GM19324 (cell line): ENCODE measurements around the gene CLOCK.

Source experiments
- ATAC-seq: cut with Tn5 transposase; IDR thresholded peaks from one replicate; pipeline ENCODE4 v1.9.1; 2021; ENCODE audit warnings: mild to moderate bottlenecking, moderate library complexity; ENCODE audit not compliant: unreplicated experiment, low FRiP score

The CLOCK gene

DNA sequence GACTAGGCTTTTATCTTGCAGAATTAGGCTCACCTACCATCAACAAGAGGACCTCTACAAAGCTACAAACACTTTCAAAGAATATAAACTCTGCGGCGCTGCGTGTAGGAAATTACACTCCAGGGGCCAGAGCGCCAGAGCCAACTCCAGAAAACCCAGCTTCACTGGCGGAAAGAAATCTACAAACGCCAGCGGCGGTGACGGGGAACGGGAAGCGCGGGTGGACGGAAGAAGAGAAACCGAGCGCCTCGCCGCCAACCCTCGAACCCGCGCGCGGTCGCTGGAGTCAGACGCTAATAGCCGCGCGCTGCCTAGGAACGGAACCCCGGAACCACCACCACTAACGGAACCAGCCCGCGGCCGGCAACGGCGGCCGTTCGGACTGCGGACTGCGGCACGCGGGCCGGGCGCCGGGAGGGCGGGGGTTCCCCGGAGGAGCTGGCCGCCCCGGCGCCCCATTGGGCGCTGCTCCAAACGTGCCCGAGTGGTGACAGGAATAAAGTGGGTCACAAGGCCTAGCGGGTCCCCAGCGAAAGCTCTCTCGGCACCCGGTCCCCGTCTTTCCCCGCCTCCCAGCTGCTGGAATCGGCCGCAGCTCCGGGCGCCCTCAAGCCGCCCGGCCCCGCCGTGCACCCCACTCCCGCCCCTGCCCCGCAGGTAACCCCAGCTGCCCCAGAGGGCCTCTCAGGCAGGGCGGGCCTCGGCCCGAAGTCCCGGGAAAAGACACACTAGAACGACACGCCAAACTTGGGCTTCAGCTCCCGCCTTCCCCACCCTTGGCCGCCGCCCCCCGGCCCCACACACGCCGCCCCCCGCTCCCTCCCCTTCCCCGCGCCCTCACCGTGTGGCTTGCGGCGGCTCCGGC, 836 bp downstream of the CLOCK start:
- peak; percentile 54 for ATAC-seq

DNA sequence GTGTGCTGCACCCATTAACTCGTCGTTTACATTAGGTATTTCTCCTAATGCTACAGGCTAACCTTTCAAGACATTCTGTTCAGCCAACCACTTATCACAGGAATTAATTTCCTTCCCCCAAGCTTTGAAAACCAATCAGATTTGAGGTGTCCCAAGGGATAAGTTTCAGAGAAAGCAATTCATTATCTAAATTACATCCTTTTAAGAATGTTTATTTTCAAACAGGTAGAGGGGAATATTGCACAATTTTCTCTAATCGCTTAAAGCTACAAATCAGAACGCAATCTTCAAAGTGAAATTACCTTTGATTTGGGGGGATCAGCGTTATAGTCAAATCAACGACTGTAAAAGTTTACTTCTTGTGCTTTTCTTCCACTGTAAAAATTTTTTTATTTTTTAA, 1.6 kb downstream of the CLOCK start:
- ATAC-seq, result no peak

DNA sequence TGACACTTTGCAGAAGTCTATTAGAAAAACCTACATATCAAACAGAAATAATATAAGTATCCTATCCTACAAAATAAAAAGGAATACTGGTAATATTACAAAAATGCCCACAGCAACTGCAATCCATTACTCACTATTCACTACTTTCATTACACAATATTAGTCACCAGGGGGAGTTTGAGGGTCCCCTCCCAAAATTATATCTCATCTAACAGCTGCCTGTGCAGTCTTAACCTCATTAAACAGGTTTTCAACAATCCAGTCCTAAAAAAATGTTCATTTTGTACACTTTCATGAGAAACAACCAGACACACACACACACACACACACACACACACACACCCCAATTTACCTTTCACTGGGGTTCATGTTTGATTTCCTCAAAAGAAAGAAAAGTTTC, 2.9 kb downstream of the CLOCK start:
- no peak for ATAC-seq

DNA sequence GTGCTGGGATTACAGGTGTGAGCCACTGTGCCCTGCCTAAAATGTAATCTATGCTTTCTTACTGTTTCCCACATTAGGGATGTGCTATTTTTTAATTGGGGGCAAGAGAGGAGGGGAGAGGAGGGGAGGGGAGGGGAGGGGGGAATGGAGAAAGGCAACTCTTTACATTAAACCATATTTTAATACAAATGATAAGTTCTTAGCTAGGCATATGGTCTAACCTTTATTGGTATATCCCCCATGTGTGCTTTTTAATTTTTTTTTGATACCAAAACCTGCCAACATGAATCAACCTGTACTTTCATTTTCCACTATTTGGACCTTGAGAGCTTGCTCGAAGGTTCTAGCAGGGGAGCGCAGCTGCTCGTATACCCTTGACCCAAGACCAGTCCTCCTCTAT, 6.4 kb downstream of the CLOCK start:
- no peak for ATAC-seq

DNA sequence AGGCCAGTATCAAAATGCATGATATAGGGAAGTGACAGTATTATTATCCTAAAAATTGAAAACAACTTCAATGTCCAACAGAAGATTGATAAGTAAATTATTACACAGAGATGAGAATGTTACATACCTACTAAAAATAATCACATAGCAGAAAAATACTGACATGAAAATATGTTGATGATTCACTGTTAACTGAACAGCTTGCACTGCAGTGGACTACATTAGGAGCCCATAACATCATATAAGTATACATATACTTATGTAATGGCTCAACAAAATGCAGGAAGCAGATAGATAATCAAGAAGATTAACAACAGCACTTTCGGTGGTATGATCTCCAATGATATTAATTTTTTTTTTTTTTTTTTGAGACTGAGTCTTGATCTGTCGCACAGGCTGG, 7.1 kb downstream of the CLOCK start:
- ATAC-seq, result no peak

DNA sequence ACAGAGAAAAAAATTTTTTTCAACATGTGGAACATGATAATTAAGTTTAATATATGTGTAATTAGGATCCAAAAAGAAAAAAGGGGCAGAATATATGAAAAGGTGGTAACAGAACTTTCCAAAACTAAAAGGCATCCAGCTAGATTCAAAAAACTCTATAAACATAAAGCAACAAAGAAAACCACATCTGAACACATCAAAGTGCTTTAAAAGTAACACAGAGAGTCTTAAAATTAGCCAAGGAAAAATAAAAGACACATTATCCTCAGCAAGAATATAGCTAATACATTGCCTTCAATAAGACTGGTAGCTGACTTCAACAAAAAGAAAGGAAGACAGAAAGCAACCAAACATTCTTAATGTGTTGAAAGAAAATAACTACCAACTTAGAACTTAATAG, 8.2 kb downstream of the CLOCK start:
- ATAC-seq, result no peak

DNA sequence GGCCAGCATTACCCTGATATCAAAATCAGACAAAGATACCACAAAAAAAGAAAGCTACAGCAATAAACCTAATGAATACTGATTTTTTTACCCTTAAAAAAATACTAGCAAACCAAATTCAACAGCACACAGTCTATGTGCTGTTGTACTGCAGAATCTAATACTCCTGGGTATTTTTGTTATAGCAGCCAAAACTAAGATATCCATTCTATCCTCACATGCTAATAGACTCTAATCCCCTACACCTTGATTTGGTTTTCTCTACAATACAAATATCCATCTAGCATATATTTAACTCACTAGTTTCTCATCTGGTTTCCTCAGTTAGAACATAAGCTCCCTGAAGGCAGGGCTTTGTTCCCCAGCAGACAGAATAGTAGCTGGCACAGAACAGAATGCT, 12.4 kb downstream of the CLOCK start:
- no peak for ATAC-seq

DNA sequence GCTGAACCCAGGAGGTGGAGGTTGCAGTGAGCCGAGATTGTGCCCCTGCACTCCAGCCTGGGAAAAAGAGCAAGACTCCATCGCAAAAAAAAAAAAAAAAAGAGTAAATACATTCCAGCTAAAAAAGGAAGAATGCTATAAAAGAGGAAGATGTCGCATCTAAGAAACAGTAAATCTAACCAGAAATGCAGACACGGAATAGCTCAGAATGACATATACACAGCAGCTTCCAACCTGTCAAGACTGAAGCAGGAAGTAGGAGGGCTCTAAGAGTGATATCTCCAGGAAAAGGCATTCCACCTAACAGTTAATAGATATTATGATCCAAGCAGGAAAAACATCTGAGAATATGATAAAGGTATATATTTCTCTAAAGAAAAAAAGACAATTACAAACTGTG, 16.0 kb downstream of the CLOCK start:
- no peak for ATAC-seq

DNA sequence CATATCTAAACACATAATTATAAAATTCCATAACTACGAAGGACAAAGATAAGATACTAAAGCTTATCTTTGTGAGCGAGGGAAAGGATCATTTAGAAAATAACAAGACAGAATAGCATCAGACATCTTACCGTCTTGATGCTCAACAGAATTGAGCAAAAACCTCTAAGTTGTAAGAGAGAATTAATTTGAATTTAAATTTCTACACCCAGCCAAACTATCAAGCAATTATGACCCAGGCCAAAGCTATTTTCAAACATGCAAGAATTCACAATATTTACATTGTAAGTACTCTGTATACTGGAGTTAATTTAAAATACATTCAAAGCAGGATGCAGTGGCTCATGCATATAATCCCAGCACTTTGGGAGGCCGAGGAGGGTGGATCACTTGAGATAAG, 16.5 kb downstream of the CLOCK start:
- no peak for ATAC-seq

DNA sequence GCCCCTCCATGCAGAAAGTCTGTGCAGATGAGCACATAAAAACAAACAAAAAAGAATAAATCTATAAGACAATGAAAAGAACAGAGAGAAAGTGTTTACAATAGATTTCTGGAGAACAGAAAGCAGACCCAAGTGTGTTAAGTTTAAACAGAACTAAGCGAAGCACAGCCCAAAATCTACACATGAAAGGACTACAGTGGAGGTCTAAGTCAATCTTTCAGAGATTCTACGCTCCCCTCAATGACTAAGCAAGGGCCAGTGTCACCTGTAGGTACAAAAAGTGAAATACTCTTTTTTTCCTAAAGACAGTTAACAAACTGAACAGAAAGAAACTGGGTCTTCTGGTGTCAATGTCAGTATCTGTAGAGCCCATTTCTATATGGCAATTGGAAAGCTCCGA, 18.2 kb downstream of the CLOCK start:
- no peak for ATAC-seq

DNA sequence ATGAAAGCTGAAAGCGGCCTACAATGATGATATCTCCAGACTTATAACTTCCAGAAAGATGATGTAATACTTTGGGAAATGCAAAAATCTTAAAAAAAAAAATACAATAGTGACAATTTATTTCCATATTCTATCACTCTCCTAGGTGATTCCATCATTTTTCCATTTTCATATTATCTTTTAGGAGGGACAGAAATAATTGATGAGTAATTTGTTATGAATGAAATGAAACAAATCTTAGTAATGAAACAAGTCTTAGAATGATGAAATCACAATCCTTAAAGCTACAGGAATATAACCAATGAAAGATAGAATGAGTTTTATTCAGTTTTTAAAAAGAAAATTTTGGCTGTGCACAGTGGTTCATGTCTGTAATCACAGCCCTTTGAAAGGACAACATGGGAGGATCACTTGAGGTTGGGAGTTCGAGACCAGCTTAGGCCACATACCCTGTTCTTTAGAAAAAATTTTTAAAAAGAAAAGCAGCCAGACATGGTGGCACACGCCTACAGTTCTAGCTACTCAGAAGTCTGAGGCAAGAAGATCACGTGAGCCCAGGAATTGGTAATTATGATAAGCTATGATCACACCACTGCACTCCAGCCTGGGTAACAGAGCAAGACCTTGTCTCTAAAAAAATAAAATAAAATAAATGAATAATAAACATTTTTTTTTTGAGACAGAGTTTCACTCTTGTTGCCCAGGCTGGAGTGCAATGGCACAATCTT, 21.7 kb downstream of the CLOCK start:
- ATAC-seq, result no peak

DNA sequence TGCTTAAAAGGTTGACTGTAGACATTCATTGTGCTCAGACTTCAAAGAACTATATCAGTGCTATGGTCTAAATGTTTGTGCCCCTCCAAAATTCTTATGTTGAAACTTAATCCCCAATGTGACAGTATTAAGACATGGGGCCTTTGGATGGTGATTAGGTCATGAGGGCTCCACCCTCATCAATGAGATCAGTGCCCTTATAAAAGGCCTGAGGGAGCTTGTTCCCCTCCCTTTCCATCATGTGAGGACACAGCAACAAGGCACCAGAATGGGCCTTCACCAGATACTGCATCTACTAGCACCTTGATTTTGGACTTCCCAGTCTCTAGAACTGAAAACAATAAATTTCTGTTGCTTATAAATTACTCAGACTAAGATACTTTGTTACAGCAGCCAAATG, 28.3 kb downstream of the CLOCK start:
- no peak for ATAC-seq

DNA sequence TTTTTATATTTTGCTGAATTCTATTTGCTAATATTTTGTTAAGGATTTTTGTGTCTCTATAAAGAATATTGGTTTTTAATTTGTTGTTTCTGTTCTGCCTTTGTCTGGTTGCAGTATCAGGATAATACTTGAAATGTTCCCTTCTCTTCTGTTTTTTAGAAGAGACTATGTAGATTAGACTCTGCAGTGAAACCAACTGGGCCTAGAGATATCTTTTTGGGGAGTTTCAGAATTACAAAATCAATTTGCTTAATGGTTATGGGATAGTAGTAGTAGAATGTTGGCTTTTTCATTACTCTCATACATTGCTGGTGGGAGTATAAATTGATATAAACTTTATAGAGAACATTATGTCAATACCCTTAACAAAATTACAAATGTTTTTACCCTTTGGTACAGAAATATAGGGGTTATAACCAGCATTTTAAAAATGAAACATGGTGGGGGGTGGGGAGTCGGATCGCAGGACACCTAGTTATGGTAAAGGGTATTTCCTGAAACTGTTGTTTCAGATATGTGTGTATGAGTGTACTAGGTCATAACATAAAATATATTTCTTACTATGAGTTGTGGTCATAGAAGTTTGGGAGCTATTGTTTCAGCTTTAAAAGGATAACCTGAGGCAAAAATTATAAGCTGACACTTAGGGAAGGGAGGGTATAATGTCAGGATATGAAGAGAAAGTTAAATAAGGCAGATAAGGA, 29.0 kb downstream of the CLOCK start:
- no peak for ATAC-seq

DNA sequence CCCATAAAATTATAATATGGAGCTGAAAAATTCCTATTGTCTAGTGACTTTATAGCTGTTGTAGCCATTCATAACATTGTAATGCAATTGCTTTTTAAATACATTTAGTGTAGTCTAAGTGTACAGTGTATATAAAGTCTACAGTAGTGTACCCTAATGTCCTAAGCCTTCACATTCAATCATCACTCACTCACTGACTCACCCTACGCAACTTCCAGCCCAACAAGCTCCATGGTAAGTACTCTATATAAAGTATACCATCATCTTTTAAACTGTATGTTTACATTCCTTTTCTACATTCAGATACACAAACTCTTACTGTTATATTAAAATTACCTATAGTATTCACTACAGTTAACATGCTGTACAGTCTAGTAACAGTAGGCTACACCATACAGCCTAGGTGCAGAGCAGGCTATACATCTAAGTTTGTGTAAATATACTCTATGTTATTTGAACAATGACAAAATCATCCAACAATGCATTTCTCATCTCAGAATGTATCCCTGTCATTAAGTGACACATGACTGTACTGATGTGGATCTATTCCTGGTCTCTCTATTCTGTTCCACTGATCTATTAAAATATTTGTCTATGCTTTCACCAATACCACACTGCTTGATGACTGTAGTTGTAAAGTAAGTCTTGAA, 33.7 kb downstream of the CLOCK start:
- ATAC-seq, result no peak

DNA sequence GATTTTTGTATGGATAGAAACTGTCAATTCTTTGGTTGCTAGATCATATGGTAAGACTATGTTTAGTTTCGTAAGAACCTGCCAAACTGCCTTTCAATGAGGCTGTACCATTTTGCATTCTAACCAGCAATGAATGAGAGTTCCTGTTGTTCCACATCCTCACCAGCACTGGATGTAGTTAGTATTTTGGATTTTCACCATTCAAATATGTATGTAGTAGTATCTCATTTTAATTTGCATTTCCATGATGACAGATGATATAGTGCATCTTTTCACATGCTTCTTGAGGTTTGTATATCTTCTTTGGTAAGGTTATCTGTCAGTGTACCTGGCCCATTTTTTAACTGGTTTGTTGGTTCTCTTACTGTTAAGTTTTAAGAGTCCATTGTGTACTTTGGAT, 34.6 kb downstream of the CLOCK start:
- no peak for ATAC-seq

DNA sequence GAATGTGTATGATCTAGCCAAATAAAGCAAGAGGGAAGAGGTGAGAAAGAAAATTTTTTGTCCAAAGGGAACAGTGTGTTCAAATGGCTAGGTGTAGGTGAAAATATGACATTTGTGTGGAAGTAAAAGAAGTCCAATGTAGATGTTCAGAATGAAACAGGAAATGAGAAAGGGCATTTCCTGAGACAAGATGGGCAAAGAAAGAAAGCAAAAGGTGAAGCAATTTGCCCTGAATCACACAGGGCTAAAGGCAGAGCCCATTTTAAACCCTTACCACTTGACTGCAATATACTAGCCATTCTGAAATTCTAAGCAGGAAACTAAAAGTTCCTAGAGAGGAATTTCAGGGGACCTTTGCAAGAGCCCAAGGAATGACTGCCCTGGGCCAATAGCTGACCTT, 36.0 kb downstream of the CLOCK start:
- no peak for ATAC-seq

DNA sequence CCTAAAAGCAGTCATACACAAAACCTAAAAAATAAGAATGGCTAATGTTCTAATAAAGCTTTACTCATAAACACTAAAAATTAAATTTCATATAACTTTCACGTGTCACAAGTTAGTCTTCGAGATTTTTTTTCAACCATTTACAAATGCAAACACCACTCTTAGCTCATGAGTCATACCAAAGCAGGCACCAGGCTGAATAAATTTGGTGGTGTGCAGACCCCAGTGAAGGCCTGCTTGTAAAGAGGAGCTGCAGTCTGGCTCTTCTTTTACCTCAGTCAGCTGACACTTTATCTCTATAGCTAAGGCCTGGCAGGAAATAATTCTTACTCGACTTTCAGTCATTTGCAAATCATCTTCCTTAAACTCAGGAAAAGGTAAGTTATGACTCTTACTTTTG, 37.4 kb downstream of the CLOCK start:
- ATAC-seq, result no peak

DNA sequence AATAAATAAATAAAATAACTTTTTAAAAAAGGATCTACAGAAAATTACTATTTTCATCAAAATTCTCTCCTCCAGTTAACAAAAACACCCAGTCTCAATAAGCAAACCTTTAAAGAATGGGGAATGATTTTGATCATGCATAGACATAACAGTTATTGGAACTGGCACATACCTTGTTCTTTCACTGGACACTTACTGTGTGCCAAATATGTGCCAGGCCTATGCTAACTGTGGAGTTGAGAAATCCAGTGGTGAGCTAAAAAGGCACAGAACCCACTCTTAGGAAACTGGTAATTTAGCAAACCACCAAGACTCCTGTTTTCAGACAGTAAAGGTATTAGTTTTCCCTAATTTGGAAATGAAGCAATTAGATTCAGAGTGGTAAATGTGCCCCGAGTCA, 39.1 kb downstream of the CLOCK start:
- no peak for ATAC-seq

DNA sequence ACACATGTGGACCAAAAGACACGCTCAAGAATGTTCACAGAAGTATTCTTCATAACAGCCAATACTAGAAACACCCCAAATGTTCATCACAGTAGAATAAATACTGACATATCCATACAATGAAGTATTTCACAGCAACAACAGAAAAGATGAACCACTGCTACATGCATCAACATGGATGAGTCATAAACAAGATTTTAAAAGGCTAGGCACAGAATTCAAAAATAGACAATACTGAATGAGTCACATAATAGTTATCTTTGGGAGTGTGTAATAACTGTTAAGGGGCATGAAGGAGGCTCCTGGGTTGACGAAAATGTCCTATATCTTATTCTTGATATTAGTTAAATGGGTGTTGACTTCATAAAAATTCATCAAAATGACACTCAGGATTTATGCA, 43.5 kb downstream of the CLOCK start:
- no peak for ATAC-seq

DNA sequence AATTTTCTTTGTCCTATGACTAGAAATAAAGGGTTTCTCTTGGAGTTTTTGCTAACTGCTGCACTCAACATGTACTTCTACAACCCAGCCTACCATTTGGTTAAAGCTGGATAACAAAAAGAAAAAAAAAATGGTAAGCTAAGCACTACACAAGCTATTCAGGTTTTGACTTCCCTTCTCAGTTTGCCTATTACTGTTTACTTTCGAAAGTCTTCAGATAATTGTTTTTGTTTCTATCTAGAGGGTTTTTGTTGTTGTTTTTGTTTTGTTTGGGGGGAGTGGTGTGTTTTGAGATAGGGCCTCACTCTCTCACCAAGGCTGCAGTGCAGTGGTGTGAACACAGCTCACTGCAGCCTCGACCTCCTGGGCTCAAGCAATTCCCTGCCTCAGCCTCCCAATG, 46.6 kb downstream of the CLOCK start:
- ATAC-seq, result peak; percentile 76

DNA sequence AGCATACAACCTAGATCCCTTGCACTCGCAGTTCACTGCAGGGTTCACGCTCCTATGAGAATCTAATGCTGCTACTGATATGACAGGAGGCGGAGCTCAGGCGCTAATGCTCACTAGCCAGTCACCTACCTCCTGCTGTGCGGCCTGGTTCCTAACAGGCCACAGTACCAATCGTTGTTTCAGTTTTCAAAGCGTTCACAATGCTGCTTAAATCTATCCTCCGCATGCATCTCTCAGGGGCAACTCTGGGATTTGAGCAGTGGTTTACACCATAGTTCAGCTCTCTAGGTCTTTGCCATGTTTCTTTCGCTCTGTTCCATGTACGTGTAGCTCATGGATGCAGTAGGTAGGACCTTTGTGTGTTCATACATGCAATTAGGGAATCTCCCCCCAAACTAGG, 47.2 kb downstream of the CLOCK start:
- no peak for ATAC-seq
